SK-N-SH (cell line): Measurements from ENCODE around the gene TBX21.

Source experiments
- ELF1 ChIP-seq: IDR thresholded peaks from 2 replicates; pipeline ENCODE4 v1.4.0; 2012
- EP300 ChIP-seq, 2 experiments: IDR thresholded peaks; 2 replicates each; pipeline versions ENCODE4 v1.4.0 to v1.6.1; 2012; ENCODE audit warnings: borderline replicate concordance in 1 of 2, low read depth in 1 of 2, low read length in 1 of 2
- EZH2phosphoT487 ChIP-seq: fragments of 200-600 bp; sonication (generic); IDR thresholded peaks from 2 replicates; pipeline ENCODE4 v1.6.1; 2017; ENCODE audit warnings: low read depth, mixed run types, mild to moderate bottlenecking, antibody characterized with exemption, moderate library complexity, borderline replicate concordance
- NRF1 ChIP-seq: IDR thresholded peaks from 2 replicates; pipeline ENCODE4 v1.6.1; 2012; ENCODE audit warnings: low read depth, mild to moderate bottlenecking, low read length
- RCOR1 ChIP-seq: fragments of 150-350 bp; IDR thresholded peaks from 2 replicates; pipeline ENCODE4 v1.6.1; 2017; ENCODE audit warnings: antibody characterized with exemption, low read length
- REST ChIP-seq: IDR thresholded peaks from 2 replicates; pipeline ENCODE4 v1.6.1; 2012; ENCODE audit warnings: mild to moderate bottlenecking, low read depth, low read length, moderate library complexity
- RFX5 ChIP-seq: IDR thresholded peaks from 2 replicates; pipeline ENCODE4 v1.6.1; 2012; ENCODE audit warnings: mild to moderate bottlenecking, improper control_type of control experiment, low read length
- SMC3 ChIP-seq: IDR thresholded peaks from 2 replicates; pipeline ENCODE4 v1.6.1; 2012; ENCODE audit warnings: low read depth, low read length, improper control_type of control experiment
- TAF1 ChIP-seq: IDR thresholded peaks from 2 replicates; pipeline ENCODE4 v1.6.1; 2012; ENCODE audit warnings: low read depth, mild to moderate bottlenecking, low read length, moderate library complexity, borderline replicate concordance
- TCF12 ChIP-seq: IDR thresholded peaks from 2 replicates; pipeline ENCODE4 v1.4.0; 2012
- TF ChIP-seq, protein P1 (sequence below): fragments of 200-600 bp; sonication (generic); IDR thresholded peaks from 2 replicates; pipeline ENCODE4 v1.6.1; 2017; ENCODE audit warnings: antibody characterized with exemption, mild to moderate bottlenecking, moderate library complexity

GRCh38 chr17:47708864-47709541 is 24.0 kb upstream of the TBX21 start:
- TF ChIP-seq RFX5 (no peak), EZH2phosphoT487 (no peak), NRF1 (no peak), SMC3 (no peak), TCF12 (no peak), ELF1 (no peak), EP300 (IDR thresholded peaks at IDR 0.05; ENCODE audit: borderline replicate concordance in 1 of 2, low read depth in 1 of 2, low read length in 1 of 2) (no peak), TAF1 (no peak), REST (no peak), RCOR1 (no peak)
- TF ChIP-seq, protein P1, sequence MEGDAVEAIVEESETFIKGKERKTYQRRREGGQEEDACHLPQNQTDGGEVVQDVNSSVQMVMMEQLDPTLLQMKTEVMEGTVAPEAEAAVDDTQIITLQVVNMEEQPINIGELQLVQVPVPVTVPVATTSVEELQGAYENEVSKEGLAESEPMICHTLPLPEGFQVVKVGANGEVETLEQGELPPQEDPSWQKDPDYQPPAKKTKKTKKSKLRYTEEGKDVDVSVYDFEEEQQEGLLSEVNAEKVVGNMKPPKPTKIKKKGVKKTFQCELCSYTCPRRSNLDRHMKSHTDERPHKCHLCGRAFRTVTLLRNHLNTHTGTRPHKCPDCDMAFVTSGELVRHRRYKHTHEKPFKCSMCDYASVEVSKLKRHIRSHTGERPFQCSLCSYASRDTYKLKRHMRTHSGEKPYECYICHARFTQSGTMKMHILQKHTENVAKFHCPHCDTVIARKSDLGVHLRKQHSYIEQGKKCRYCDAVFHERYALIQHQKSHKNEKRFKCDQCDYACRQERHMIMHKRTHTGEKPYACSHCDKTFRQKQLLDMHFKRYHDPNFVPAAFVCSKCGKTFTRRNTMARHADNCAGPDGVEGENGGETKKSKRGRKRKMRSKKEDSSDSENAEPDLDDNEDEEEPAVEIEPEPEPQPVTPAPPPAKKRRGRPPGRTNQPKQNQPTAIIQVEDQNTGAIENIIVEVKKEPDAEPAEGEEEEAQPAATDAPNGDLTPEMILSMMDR, result no peak
